Pancreas (tissue), 10 donors: Measurements from ENCODE around the gene MYEOV. TPM values are rescaled to one million over a fixed set of nuclear protein-coding genes. Genes with fewer than 3 reads are reported as not detected.

ENCODE experiments used
- ATAC-seq, 4 donors: fragments of 200-7000 bp; cut with Tn5 transposase; one replicate each; pipeline versions ENCODE4 v1.8.0 to v1.9.1; 2020; ENCODE audit warnings: mild to moderate bottlenecking in 4 of 4, moderate library complexity in 4 of 4
- DNase-seq, 6 donors: peaks; one replicate each; pipeline ENCODE4 v3.0.0-alpha.2; 2020
- FAIRE-seq: peaks from 2 replicates; lab custom pipeline; 2012; peaks lifted over from hg19 to GRCh38; lab: Jason Lieb, UNC
- H3K27ac ChIP-seq, 4 donors: fragments of 200-600 bp; sonication (generic); 1 replicate in 3 of 4; 2 replicates in 1 of 4; pipeline versions ENCODE4 v1.5.0 to v1.8.0; 2020
- H3K27me3 ChIP-seq, 4 donors: fragments of 200-600 bp; one replicate each; pipeline ENCODE4 v1.8.0; 2021
- H3K36me3 ChIP-seq, 3 donors: fragments of 200-600 bp; sonication (generic) in 1 of 3; one replicate each; pipeline versions ENCODE4 v1.5.0 to v1.8.0; 2020 to 2021
- H3K4me1 ChIP-seq, 3 donors: fragments of 200-600 bp; one replicate each; pipeline ENCODE4 v1.8.0; 2021
- H3K4me3 ChIP-seq, 4 donors: fragments of 200-600 bp; sonication (generic) in 2 of 4; one replicate each; pipeline versions ENCODE4 v1.5.0 to v1.8.0; 2020 to 2021
- H3K9me3 ChIP-seq, 4 donors: fragments of 200-600 bp; one replicate each; pipeline ENCODE4 v1.8.0; 2021
- CTCF ChIP-seq, 4 donors: fragments of 200-600 bp; sonication (generic) in 3 of 4; IDR thresholded peaks; one replicate each; pipeline versions ENCODE4 v1.5.0 to v1.8.0; 2021; ENCODE audit warnings: antibody characterized with exemption in 4 of 4
- WGBS, 2 donors: extraction: QIAGEN DNeasy Blood & Tissue Kit; methylation state at CpG; one replicate each; pipeline ENCODE4 v1.1.7; 2013; 5-methylcytosine and 5-hydroxymethylcytosine counted together
- intact Hi-C, 3 donors: fragments of 100-400 bp; cut with DNase I; formaldehyde crosslinking; loops; one replicate each; pipeline versions ENCODE4 v1.11.1 to v1.14.2; 2022
- polyA plus RNA-seq, 2 donors: library from polyadenylated mRNA; stranded (reverse); fragments of 200-250 nt; gene quantifications; one replicate each; pipeline ENCODE4 v1.2.3, GENCODE V29; 2013
- total RNA-seq, 6 donors: library from RNA; stranded (reverse); fragmentation: NEBNext Ultra II Directional in 4 of 6; extraction: Animal tissue kit (Norgen Biotek cat#: 25700) in 4 of 6; gene quantifications; one replicate each; pipeline versions ENCODE4 v1.2.1 to v1.2.4, GENCODE V29; 2021 to 2023
- donor health status: healthy with polysubstance abuse.
- donor health status: DM: no; HTN: no; CAD: no; lungs with moderate emphysema.
- donor health status: DM: no; HTN: no; CAD: no.
- donor health status: control.
- donor health status: control.
- donor health status: Bipolar disorder and iron deficiency.
- donor health status: DM: yes; HTN: yes; CAD: no.
- donor health status: DM: no; HTN: no; CAD: no.
- donor health status: DM: no; HTN: no; CAD: no.
- donor health status: DM: yes; HTN: yes; CAD: no.

MYEOV gene
- total and polyA plus RNA-seq, 8 donors = 0.37 to 3.8 (median 3.2) TPM; not detected in 1

- DNase-seq (no peak), ATAC-seq (no peak), FAIRE-seq (no peak)
- intact Hi-C loops = no loop called here
- no peaks in the 10 kb centered on the region for H3K9me3 ChIP-seq
- no peak for TF ChIP-seq CTCF (IDR thresholded peaks at IDR 0.05)
- H3K4me1 ChIP-seq = peaks cover 0 to 16% (median 7%) of the 10 kb centered on the region in 3 donors
- H3K4me3 ChIP-seq = no peak overlapping the region
- H3K27me3 ChIP-seq = no peaks in the 10 kb centered on the region
- 79 to 84% methylated on average over 11 of the region's 11 CpGs for WGBS, 2 donors
- H3K36me3 ChIP-seq = no peaks in the 10 kb centered on the region
- H3K27ac ChIP-seq = no peak overlapping the region
These were observed 6.4 kb downstream of the MYEOV start for GRCh38 chr11:69300120-69301060.

- Histone ChIP-seq H3K4me3 (no peak overlapping the region), H3K9me3 (no peaks in the 10 kb centered on the region), H3K27ac (no peak overlapping the region), H3K27me3 (no peaks in the 10 kb centered on the region), H3K36me3 (no peaks in the 10 kb centered on the region), H3K4me1 (peaks cover 0 to 16% (median 7%) of the 10 kb centered on the region in 3 donors)
- TF ChIP-seq CTCF (IDR thresholded peaks at IDR 0.05) = no peak
- 93 to 96% methylated on average over 11 of the region's 11 CpGs for WGBS, 2 donors
- ATAC-seq (no peak), FAIRE-seq (no peak), DNase-seq (no peak)
- intact Hi-C loops = no loop called here
These were observed 7.1 kb downstream of the MYEOV start for GRCh38 chr11:69301081-69301454.

- TF ChIP-seq CTCF (IDR thresholded peaks at IDR 0.05) = no peak
- Histone ChIP-seq H3K9me3 (no peaks in the 10 kb centered on the region), H3K4me1 (peaks cover 0 to 10% (median 7%) of the 10 kb centered on the region in 3 donors)
These were observed 7.8 kb downstream of the MYEOV start for GRCh38 chr11:69301455-69302401.

GRCh38 chr11:69302447-69303020 lies 8.6 kb downstream of the MYEOV start:
- Histone ChIP-seq H3K36me3 (no peaks in the 10 kb centered on the region), H3K4me3 (no peak overlapping the region), H3K27ac (peak overlapping the region in 1 of 4 donors; percentile 33), H3K27me3 (no peaks in the 10 kb centered on the region), H3K4me1 (peaks cover 0 to 7% (median 3%) of the 10 kb centered on the region in 3 donors), H3K9me3 (no peaks in the 10 kb centered on the region)
- WGBS, 2 donors = 88 to 89% methylated on average over 8 of the region's 8 CpGs
- DNase-seq (no peak), ATAC-seq (no peak), FAIRE-seq (no peak)
- intact Hi-C loops = no loop called here
- TF ChIP-seq CTCF (IDR thresholded peaks at IDR 0.05) = no peak

More at GRCh38 chr11:69301455-69302401, 7.8 kb downstream of the MYEOV start:
- intact Hi-C loops = no loop called here
- 86 to 91% methylated on average over 13 of the region's 13 CpGs for WGBS, 2 donors
- Histone ChIP-seq H3K27me3 (no peaks in the 10 kb centered on the region), H3K36me3 (no peaks in the 10 kb centered on the region), H3K27ac (peak overlapping the region in 2 of 4 donors; percentile 8 to 33), H3K4me3 (no peak overlapping the region)
- peak in 2 of 6 donors; percentile 32 to 64 for DNase-seq
- no peak for FAIRE-seq
- ATAC-seq = peak in 3 of 4 donors; percentile 13 to 20 (median 18)
